ENCODE measurements around the gene UBL3.

The UBL3 gene

DNA sequence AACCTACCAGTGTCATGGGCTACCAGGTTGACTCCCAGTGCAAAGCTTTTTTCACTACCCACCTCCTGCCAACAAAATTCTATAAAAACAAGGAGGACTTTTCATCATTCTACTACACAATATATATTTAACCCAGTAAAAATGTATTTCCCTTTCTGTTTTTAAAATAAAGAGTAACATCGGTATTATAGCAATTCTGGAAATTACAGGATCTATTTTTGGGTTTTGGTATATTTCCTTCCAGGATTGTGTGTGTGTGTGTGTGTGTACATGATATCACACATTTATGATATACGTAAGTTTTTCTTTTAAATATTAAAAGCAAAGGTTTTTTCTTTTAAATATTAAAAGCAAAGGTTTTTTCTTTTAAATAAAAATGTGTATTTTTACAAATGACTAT is 6.0 kb upstream of the UBL3 start:
- no peak for DNase-seq

DNA sequence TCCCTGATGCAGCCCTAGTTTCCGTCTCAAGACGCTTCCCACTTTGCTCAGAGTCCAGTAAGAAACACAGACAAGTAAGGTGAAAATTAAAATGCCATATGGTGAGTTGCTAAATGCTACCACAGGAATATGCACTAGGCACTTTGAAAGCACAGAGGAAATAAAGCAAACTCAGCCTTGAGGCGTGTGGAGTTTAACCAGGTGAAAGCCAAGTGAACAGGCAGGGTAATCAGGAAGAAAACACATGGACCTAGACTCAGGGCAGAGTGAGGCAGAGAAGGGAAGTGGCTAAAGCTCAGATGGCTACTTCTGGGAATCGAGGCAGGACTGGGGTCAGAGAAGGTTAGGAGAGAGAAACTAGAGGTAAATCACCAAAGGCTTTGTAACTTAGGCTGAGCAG is 5.4 kb upstream of the UBL3 start:
- DNase-seq, result no peak

DNA sequence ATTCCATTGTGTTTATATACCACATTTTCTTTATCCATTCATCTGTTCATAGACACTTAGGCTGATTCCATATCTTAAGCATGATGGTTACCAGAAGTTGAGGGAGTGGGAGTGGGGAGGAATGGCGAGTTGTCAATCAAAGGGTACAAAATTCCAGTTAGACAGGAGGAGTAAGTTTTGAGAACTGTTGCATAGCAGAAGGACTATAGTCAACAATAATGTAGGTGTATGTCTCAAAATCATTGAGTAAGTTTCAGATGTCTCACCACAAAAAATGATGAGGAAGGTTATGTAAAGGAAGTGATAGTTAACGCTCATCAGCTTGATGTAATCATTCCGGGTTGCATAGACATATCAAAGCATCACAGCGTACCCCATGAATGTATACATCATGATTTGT is 4.6 kb upstream of the UBL3 start:
- DNase-seq, result no peak

DNA sequence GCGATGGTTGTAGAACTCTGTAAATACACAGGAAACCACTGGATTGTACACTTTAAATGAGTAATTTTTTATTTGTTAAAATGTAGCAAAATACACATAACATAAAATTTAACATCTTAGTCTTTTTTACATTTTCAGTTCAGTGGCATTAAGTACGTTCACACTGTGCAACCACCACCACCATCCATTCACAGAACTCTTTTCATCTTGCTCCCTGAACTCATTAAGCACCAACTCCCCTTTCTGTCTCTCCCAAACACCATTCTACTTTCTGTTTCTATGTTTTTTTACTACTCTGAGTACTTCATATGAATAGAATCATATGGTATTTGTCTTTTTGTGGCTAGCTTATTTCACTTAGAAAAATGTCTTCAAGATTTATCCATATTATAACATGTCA is 2.7 kb upstream of the UBL3 start:
- no peak for DNase-seq

DNA sequence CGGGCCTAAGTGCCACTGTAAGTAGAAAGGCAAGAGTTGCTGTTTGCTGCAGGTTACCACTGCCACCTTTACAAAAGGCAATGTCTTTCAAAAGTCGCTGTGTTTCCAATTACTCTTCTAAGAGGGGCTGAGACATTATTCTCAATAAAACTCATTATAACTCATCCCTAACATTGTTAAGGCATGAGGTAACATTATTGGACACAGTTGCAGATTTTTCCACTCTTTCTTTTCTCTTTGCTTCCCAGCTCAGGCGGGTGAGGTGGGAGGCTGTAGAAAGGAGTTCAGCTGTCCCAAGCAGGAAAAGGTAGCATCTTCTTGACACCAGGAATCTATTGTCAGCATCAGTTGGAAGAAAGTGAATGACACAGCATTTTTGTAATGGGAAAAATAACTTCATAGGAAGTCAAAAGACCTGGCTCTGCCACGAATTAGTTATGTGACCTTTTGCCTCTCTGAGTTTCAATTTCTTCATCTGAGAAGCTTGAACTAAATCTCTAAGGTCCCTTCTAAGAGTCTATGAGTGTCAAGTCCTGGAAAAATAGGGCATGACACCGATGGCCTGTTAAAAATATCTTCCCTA is 2.1 kb upstream of the UBL3 start:
- DNase-seq, result no peak

DNA sequence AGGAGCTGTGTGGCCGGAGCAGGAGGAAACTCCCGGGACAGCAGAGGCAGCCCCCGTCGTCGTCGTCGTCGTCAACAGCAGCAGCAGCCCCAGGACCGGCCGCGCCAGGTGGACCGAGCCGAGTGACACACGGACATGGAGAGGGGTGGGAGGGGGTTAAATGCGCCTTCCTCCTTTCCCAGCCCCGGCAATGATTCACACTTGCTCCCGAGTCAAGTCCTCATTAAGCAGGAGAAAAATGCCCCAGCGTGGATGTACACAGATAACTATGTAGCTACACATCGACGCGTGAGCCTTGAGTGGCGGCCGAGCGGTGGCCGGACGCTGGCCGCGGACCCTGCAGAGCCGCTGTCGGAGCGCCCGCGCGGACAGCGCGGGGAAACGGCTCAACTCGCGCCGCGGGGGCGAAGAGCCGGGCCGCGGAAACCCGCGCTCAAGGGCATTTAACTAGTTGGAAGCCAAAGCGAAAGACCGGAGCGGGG is 645 bp downstream of the UBL3 start:
- DNase-seq, result peak; percentile 54

DNA sequence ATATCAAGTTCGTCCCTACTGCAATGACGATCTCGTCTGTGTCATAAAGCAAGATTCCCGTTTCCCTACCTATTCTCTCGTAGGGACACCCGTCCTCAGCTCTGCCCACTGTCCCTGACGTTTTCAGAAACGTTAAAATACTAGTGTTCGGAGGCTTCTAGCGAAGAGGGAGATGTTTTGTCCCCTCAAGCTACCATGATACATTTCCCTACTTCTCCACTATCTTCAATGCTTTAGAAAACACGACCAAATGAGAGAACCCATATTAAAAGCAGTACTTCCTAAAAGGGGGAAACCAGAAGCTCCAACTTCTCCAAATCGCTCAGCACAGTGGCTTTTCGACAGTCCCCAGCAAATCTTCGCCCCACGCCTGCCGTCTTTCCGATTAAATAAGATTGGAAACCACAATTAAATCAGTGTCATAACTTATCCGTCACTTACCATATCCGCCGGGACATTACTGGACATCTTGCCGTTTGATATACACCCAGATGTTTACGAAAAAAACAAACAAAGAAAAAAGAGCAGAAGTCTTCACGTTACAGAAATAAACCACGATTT is 1.3 kb downstream of the UBL3 start:
- no peak for DNase-seq

DNA sequence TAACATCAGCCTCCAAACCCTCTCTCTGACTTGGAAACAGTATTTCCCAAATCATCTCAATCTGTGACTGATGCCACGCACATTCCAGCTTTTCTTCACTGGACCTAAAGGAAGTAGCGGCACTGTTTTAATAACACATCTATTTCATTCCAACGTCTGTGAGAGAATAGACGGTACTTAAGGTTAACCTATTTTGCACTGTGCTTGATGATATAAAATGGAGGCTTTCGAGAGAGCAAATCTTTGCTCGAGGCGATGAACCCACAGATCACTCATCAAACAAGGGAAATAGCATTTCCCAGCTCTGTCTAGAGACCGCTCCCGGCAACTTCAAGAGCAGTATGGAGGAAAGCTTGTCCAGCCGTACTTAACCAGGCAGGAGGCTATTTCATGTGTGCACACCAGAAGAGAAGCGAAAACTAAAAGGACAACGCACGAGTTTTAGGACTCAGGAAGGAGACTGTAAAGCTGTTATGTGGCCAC is 2.9 kb downstream of the UBL3 start:
- peak; percentile 54 for DNase-seq

DNA sequence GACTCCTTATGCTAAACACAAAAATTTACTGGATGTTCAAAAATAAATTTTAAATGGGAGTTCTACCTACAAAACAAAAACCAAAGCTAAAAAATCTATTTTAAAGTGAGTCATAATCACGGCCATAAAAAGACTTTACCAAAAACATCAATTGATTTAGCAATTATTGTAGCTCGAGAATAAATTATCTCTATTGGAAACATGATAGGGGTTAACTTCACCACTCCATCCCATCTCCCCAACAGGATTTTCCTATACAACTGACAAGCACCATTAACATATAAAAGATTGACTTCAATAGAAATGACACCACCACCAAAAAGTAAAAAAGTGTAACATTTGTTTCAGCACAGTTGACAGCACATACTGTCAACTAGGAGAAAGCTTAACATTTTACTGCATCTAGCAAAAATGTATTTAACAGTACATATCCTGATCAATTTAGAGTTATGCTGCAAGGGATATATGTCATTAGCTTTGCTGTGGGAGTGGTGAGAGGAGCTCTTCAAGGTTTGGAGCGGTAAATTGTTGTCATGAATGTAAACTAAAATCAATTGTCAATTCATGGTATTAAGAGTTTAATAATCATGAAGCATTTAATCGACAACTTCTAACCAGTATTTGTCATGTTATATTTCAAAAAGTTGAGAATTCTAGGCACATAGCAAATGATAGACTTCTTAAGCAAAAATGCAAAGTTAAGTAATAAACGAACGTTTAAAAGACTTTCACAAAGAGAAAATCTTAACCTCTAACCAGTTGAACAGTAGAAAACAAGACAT is 3.8 kb downstream of the UBL3 start:
- no peak for DNase-seq

DNA sequence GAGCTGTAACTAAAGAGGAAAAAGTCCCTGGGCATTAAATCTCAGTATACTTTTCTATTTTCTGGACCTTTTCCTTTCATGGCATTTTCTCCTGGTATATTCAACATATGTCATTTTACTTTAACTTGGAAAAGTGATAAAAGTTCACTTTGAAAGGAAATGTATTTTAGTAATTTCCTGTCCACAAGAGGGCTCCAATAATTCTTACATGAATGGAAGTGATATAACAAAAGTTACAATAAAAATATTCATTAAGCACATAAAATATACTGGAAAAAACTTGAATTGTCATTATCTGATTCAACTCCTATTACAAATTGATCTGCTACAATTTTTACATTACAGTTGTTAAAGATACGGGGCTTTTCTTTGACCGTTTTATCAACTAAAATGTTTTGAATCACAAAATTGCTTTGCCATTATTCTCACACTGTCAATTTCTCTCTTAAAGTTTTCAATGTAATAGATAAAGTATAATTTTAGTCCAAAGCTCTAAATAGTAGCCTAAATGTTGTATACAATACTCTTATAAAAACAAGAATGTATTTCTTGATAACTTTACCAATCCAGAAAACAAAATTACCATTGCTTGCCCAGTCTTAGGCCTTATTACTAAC is 4.9 kb downstream of the UBL3 start:
- peak; percentile 46 for DNase-seq

DNA sequence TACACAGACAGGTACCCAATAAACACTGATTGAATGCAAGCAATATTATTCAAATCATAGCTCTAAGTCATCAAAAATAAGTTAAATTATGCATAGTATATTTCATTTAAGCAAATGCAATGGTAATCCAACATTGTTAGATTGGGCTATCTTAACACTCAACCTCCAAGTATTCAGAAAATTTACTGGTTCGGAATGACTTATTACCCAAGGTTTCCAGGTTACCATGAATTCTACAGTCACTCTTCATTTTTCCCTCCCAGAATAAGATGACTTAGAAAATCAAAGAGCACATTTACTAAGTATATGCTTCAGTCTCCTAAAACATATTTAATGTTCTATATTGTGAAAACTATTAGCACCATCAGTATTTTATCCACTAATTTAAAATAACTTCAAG is 6.0 kb downstream of the UBL3 start:
- DNase-seq, result no peak

DNA sequence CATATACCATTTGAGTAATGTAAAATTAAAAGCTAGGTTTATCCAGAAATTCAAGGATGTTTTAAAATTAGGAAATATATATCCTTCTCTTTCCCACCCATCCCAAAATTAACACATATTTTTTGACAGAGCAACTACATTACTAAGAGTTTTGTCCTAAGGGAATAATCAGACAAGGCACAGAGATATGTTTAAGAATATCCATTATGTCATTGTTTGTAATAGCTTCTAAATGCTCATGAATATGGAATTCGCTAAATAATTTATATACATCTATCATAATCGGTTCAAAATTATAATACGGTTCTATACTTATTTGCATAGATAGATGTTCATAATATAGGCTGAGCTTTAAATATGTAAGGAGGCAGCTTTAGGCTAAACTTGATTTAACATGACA is 9.8 kb downstream of the UBL3 start:
- DNase-seq, result no peak

DNA sequence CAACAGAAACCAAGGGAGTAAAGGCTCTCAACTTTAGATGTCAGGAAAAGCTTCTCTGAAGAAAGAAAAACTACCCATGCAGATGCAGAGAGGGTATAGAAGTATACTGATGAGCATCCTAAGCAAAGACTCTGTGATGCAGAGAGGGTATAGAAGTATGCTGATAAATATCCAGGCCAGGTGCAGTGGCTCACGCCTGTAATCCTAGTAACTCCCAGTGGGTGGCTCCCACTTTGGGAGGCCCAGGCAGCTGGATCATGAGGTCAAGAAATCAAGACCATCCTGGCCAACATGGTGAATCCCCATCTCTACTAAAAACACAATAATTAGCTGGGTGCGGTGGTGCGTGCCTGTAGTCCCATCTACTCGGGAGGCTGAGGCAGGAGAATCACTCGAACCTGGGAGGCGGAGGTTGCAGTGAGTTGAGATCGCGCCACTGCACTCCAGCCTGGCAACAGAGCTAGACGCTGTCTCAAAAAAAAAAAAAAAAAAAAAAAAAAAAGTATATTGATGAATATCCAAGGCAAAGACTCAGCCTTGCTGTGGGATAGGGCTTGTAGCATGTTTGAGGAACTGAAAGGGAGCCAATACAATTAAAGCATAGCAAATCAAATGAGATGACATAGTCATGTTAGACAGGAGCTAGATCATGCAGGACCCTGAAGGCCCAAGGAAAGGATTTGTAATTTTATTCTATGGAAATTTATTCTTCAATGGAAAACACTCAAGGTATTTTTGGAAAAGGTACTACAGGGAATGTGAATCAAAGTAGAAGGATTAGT is 14.9 kb downstream of the UBL3 start:
- DNase-seq, result no peak

DNA sequence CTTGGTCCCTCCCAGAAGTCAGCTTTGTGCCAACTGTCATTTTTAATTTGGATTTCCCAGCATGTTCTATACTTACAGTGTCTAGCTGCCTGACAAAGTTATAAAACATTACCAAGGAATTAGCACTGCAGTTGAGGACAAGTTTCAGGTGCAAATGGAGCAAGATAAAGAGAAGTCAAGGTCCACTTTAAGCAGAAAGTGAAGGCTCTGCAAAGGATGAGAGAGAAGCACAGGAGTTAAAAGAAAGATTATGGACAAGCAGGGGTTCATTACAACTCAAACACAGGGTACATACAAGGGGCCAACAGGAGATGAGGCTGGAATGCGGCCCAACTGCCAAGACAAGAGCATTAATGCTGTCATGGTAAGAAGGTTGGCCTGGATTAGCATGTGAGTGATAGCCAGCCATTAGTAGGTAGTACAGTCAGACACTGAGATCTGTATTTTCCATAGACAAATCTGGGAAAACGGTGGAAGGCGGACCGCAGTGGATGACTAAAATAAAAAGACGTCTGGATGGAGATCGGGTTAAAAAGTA is 17.6 kb downstream of the UBL3 start:
- no peak for DNase-seq

DNA sequence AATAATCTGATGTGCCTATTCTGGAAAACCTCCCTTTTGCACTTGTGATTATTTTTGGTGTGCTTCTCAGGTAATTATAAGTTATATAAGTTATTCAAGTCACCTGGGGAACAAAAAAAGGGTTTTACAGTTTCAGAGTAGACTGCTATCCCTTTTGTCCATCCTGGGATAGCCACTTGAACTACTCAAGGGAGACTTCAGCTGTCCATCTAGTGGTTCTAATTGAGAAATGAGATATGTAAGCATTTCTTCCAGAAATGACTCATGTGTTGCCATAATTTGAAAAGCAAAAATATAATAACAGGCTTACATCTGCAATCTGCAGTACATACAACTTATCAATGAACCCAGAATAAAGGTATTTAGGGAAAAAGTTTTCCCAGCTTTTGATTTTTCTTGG is 20.4 kb downstream of the UBL3 start:
- DNase-seq, result peak; percentile 17

DNA sequence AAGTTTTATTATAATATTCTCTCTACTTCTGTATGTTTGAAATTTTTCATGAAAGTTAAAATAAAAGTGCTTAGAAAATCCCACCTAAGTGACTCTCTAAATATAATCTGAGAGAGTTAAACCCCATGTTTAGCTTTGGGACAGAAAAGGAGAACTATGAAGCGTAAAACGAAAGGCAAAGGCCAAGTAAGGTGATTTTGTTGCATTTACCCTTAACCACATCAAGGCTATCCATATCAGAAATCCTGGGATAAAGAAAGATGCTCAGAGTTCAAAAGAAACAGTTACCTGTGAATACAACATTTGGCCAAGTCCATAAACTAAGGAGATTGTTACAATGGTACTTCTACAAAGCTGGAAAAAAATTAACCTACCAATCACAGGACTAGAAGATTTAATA is 31.3 kb downstream of the UBL3 start:
- no peak for DNase-seq

DNA sequence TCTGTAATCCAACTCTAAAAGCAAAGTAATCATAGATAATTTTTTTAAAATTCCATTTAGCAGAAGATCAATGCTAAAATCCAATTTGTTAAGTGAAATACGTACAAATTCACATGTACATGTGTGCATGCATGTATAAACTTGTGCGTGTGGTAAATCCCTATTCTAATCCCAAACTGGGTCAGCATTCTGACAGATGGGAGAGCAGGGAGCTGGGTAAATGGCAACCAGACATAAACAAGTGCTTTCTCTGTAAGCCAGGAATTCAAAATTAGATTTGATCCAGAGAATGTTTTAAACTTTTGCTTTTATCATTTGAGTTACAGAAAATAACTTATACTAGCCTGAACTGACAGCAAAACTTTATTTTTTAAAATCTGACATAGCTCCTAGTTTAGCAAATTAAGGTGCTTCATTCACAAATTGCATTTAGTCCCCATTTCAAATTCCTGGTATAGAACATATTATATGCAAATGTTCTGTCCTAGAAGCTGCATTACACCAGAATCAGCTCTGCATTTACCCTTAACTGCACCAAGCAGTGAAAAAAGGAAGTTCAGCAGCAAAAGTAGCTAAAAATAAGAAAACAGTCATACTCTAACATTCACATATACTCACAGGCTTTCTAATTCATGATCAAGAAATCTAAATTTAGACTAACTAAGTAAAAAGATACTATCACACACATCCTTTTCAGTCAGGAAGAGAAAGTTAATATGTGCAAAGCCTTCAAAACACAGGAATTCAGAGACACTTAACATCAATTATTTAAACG is 32.6 kb downstream of the UBL3 start:
- DNase-seq, result no peak

DNA sequence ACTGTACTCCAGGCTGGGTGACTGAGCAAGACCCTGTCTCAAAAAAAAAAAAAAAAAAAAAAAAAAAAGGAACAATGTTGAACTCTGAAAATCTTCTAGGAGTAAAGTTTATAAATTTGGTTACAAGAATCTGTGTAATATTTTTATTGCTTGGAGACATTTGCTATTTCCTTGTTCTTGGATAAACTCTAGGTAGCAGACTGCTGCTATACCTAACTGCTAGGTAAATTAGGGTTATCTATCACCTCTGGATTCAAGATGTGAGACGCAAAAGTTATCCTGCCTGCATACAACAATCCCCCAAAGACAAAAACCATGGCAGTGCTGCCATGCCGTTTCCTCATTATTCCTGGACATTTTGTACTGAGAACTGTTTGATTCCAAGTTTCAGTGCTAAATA is 33.7 kb downstream of the UBL3 start:
- DNase-seq, result no peak

DNA sequence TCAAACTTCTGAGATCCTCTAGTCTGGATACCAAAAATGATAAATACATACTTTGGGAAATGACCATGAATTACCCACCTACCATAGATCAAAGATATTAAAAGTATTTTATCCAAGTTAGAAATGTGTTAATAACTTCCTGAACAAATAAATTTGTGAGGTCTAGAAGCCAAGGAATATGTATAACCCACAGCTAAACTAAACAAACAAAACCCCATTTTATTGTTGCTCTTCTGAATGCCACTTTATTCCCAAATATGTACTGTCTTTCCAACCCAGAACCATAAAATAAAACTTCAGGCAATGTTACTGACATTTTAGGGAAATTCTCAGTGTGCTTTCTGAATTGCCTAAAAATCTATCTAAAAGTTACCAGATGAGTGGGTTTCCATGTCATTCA is 35.1 kb downstream of the UBL3 start:
- DNase-seq, result no peak

DNA sequence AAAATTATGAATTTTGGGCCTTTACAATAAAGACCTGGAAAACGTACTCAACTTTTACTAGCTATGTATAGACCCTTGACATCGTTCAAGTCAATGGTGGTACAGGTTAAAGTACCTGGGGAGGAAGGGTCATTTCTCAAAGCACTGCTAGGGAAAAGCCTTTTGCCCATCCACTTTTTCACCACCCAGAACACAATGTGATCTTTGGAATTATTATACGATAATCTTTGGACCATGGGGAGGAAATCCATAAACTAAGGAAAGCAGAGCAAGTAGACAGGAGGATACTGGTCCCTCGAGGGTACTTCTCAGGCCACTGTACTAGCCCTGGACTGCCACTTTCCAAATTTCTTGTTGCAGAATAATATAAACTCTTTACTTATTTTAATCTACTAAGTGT is 39.5 kb downstream of the UBL3 start:
- DNase-seq, result no peak

DNA sequence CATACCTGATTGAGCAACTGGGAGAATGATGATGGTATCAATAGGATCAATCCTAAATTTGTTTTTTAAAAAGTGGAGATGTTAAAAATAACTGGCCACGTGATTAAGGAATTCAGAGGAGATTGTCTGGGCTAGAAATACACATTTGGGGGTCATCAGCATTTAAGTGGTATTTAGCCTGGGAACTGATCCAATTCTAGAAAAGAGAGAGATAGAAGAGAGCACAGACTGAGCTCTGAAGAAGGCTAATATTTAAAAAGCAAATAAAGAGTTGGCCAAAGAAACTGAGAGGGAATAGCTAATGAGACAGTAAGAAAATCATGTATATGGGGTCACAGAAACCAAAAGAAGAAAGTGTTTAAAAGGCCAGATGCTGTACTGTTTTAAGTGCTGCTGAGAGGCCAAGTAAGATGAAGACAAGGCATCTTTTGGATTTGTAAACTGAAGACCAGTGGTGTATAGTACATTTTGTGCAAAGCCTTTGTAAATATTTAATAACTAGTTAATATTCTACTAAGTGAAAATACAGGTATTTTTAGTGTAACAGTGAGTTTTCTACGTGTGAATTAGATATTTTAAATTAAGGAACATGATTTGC is 40.2 kb downstream of the UBL3 start:
- no peak for DNase-seq

DNA sequence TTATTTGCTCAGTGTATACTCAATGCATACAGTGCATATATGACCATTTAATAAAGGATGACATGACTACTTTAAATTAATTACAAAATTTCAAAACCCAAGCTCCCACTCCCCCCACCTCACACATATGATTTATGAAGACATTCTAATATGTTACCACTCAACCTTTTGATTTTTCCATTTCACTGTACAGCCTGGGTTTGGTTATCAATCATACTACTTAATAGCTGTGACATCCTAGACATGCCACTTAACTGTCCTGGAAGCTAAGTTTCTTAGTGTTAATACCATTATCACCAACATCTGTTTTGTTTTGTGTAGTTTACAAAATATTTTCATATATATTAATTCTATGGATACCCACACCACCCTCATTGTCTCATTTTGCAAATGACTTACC is 42.2 kb downstream of the UBL3 start:
- no peak for DNase-seq

Measured in HCEC 1CT (cell line).